Astrocyte (in vitro differentiated cells and primary cell): ENCODE data around the gene SLC12A3.

Experiments
- CTCF ChIP-seq: IDR thresholded peaks from 2 replicates; pipeline ENCODE4 v1.5.1; 2011; ENCODE audit warnings: low read depth, mild to moderate bottlenecking, inconsistent platforms, low read length, moderate library complexity; ENCODE audit not compliant: insufficient read depth
- EZH2 ChIP-seq: IDR thresholded peaks from 2 replicates; pipeline ENCODE4 v1.6.1; 2012; ENCODE audit warnings: mild to moderate bottlenecking, low read length, inconsistent platforms; ENCODE audit not compliant: insufficient read depth

- TF ChIP-seq CTCF: no peak
- no peak for TF ChIP-seq EZH2
These were observed 96.9 kb downstream of the SLC12A3 start, which contains the start of gene CETP for GRCh38 chr16:56961851-56962281.
